Activated CD4-positive, alpha-beta T cell treated with anti-CD3 and anti-CD28 coated beads, Interleukin-2, amount 50 U/mL, for 24 hours (primary cell): ENCODE data around the gene PRRT4.

Source experiments
- DNase-seq, 2 donors: peaks; one replicate each; pipeline ENCODE4 v3.0.0-alpha.2; 2020; ENCODE audit warnings: low read depth in 1 of 2, low spot score in 1 of 2

PRRT4 gene

DNA sequence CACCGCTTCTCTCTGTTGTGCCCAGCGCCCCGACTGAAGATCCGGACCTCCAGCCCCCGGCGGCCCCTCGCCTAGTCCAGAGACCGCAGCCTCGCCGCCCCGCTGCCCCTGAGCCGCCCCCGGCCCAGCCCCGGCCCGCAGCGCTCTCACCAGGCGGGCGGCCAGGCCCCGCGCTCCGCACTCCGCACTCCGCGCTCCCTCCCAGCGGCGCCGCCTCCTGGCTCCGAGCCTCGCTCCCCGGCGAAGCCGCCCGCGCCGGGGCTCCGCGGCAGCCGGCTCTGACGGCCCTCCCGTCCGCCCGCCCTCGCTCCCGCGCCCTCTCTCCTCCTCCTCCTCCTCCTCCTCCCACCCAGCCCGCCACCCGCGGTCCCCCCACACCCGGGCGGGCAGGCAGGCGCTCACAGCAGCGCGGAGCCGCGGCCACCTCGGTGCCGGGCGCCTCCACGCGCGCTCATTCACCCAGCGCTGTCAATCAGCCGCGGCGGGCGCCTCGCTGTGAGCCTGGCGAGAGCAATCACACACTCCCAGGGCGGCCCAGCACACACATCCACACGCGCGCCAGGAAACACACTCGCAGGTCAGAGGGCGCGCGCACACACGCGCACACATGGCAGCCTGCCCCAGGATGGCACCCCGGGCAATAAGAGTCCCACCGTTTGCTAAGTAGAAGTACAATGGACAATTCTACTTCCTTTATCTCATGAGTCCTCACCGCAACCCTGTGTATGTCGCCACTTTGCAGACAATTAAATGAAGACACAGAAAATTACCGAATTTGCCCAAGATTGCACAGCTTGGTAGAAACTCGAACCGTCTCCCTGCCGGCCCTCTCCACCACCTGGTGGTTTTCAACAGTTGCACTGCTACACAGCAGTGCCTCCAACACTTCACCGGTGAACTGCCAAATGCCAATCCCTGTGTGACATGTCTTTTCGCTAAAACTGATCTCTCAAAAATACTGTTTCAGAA is at the start of gene PRRT4:
TSS of gene PRRT4 (minus strand) at position 280 of the 969 bp plus-strand sequence.
- DNase-seq, result peak in 1 of 2 donors; percentile 13

DNA sequence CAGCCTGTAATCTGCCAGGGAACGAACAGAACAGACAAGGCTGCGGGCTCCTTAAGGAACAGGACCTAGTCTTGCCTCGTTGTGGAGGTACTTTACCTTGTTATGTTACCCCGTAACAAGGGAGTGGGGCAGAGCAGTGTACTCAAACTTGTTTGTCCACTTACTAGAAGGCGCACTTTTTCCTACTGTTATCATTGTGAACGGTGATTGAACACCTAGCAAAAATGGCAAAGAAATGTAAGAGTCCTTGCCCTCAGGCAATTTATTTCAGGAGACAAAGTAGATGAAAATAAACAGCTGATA is 48.9 kb upstream of the PRRT4 start:
- no peak for DNase-seq

GRCh38 chr7:128409596-128410450 is 48.3 kb upstream of the PRRT4 start, which contains the start of gene IMPDH1:
TSS of gene IMPDH1 (minus strand) at chr7:128409982. CDS start at chr7:128409901, 81 bp downstream.
- DNase-seq, result peak; percentile 76 to 84

- DNase-seq, result no peak
Measured at GRCh38 chr7:128408709-128409595, 47.5 kb upstream of the PRRT4 start.

- DNase-seq, result no peak
Measured at GRCh38 chr7:128407751-128408708, 46.5 kb upstream of the PRRT4 start.

DNA sequence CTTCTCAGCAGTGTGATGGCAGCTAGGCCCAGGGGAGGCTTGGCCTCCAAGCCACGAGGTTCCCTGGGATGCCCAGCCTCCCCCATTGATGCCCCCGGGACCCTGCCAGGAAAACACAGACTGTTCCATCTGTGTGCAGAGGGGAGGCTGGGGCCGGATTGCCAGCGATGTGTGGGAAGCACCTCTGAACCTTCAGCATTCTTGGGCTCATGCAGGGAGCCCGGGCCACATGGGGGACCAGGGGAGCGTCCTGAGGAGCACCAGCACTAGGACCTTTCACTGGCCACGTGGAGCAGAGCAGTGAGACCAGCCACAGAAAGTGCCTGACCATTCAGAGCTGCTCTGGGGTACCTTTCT is 45.7 kb upstream of the PRRT4 start:
- no peak for DNase-seq

DNA sequence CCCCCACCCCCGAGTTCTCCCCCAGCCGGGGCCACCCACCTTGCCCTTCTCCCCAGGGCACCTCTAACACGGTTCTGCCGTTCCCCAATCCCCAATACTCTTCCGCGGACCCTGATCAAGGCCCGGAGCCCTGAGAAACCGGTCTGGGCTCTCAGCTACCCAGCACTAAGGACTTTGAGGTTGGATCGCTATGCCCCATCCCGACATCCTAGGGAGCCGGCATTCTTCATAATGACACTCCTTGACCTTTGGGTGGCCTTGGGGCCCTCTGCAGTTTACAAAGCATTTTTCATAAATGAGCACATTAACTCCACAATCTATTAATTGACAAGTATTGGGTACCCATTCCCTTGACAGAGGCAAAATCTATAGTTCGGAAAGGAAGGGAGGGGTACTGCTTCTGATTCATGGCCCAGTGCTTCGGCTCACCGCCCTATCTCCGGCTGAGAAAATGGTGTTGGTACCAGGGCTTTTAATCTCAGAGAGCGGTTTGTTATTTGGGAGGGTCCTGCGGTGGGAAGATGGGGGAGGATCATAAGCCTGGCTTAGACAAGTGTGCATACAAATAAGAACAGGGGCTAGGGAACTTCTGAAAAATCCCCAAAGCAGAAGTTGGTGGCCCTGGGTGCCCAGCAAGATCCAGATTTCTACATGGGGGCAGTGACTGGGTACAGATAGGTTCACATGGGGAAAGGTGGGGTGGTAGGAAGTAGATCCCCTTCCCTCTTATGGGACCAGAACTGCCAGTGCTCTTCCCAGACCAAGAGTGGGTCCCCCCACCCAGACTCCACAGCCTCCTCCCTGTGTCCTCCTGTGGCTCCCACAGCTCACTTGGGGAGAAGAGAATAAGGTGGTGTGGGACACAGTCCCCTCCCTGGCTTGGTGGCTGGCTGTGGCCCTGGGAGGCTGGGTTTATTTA is 45.1 kb upstream of the PRRT4 start:
- DNase-seq, result no peak

- peak in 1 of 2 donors; percentile 24 for DNase-seq
Measured at GRCh38 chr7:128405471-128406313, 44.2 kb upstream of the PRRT4 start.

GRCh38 chr7:128404886-128405470 is 43.5 kb upstream of the PRRT4 start:
- DNase-seq, result no peak

DNA sequence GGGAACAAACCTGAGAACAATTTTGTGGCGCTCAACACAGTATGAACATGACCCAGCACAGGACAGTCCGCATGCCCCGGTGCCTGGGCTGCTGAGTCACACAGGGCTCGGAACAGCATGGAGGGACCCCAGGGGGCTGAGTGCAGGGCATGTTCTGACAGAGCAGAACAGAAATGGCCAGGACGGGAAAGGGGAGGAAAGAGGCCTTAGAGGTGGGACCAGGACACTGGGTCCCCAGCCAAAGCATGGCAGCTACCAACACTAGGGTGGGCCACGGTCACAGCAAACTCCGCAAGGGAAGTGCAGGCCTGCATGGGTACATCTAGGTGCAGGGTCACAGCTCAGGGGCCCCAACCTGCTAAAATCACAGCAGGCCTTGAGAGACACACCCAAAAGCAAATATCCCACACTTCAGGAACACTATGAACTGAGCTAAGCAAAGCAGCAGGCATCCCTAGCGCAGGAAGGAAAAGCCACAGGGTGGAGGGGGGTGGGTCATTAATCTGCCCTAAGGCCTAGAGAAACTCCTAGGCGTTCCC is 42.7 kb upstream of the PRRT4 start:
- no peak for DNase-seq

DNA sequence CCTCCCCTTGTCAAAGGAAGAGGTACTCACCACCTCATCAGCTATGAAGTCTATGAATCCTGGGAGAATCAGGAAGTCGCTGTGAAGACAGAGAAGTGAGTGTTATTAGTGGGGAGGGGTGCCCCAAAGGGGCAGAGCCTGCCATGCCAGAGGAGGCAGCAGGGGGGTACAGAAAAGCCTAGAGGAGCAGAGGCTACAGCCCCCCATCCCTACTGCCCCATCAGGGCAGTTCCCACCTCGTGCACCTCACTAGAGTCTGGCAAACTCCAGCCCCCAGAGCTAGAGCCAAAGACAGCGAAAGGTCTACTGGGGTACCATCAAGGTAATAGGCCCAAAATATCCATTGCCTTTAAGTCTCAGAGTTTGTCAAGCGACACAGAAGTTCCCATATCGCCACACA is 42.2 kb upstream of the PRRT4 start:
- DNase-seq, result no peak

DNA sequence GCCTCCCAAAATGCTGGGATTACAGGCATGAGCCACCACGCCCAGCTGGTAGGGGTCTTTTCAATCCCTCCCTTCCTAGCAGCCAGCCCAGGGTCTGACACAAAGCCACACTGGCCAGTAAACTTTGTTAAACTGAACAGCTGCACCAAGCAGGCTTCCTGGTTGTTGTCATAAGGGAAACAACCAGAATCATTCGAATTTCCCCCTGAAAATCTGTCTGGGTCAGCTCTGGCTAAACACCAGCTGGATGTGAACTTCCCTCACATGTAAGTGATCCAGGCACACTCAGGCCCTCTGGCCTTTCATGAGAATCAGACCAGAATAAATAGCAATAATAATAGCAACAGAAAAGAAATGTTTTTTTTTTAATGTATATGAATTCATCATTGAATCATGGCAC is 40.9 kb upstream of the PRRT4 start:
- DNase-seq, result no peak

DNA sequence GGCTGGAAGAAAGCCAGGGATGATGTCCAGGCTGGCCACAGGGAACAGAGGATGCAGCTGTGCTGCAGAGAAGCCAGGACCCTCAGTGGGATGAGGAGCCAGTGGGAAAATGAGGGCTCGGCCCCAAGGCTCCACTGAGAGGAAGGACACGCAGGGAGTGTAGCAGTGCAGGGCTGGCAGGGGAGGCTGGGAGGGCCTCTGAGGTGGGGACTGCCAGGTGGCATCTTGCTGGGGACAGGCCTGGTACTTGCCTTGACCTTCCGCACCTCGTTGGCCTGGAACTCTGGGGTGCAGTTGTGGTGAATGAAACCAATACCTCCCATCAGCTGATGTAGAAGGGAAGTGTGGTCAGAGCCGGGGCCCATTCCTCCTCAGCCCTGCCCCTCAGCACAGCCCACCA is 39.1 kb upstream of the PRRT4 start:
- DNase-seq, result no peak

DNA sequence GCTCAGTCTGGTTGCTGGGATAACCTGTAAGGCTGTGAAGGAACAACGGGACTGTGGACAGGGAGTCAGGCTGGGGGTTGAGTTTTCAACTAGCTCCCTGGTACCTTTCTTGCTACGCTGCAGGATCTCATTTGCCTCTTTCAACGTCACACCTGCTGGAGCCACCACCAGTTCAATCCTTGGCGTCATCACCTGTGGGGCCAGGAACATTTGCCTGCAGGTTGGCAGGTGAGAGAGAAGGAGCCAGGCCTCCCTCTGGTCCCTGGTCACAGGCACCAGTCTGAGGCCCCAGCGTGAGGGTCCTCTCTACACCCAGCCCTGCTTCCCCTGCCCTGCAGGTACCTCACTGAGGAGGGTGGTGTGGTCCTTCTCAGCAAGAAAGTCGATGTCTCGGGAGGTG is 38.5 kb upstream of the PRRT4 start:
- no peak for DNase-seq

- DNase-seq, result no peak
Measured at GRCh38 chr7:128398841-128399135, 37.3 kb upstream of the PRRT4 start.

DNA sequence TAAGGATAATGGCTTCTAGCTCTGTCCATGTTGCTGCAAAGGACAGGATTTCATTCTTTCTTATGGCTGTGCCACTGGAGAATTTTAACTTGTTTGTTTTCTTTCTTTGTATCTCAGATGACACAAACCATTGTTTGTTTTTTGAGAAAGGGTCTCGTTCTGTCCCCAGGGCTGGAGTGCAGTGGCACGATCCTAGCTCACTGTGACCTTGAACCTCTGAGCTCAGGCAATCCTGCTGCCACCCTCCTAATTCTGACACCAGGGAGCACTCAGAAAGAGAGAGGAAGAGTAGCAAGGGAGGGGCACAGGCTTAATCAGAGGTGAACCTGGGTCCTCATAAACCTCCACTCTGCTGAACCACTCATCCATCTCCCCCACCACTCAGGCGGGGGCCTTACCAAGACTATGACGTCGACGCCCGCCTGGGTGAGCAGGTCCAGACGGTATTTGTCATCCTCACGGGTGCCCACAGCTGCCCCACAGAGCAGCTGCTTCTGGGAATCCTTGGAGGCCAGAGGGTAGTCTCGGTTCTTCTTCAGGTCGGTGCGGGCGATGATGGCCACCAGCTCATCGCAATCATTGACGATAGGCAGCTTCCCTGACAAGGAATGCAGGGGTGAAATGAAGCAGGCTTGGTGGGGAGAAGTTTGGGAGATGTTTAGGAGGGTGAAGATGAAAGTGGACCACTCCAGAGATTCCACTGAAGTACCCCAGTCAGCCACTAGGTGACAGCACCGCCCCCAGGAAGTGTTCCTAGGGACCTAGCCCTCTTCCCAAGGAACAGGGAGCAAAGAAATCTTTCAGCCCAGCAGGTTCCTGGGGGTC is 36.7 kb upstream of the PRRT4 start:
- no peak for DNase-seq

DNA sequence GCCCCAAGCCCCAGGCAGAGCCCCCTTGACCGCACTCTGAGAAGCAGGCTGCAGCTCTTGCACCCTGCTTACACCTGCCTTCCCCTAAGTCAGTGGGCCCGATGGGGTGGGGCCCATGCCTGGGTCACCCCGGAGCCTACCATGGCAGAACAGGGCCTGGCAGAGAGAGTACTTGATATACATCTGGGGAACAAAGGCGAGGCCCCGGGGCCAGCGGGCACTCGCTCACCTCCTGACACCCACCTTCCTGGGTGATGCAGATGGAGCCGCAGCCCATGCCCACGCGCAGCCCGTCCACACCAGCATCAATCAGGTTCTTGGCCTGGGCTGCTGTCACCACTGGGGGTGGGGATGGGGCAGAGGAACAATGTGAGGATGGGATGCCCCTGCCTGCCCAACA is 34.9 kb upstream of the PRRT4 start:
- no peak for DNase-seq
